Activated naive CD8-positive, alpha-beta T cell treated with anti-CD3 and anti-CD28 coated beads for 36 hours (primary cell): ENCODE measurements around the gene WDR45B. TPM values are rescaled to one million over a fixed set of nuclear protein-coding genes. Genes with fewer than 3 reads are reported as not detected.
"Not testable (repeated sequence)": the region's sequence is repeated elsewhere in the genome, so short reads cannot be mapped to it uniquely, and the experiment has no call there.

ENCODE experiments used
- DNase-seq: peaks from one replicate; pipeline ENCODE4 v3.0.0; 2021
- H3K27ac Mint-ChIP-seq: one replicate; pipeline ENCODE4 v1.8.0; 2022; ENCODE audit warnings: mild to moderate bottlenecking, moderate library complexity, mixed read lengths
- H3K27me3 Mint-ChIP-seq: one replicate; pipeline ENCODE4 v1.8.0; 2022; ENCODE audit warnings: mild to moderate bottlenecking, mixed read lengths
- H3K36me3 Mint-ChIP-seq: one replicate; pipeline ENCODE4 v1.8.0; 2021; ENCODE audit warnings: mild to moderate bottlenecking, mixed read lengths
- H3K4me1 Mint-ChIP-seq: one replicate; pipeline ENCODE4 v1.8.0; 2021; ENCODE audit warnings: mixed read lengths
- H3K4me3 Mint-ChIP-seq: one replicate; pipeline ENCODE4 v1.8.0; 2022; ENCODE audit warnings: mild to moderate bottlenecking, moderate library complexity, mixed read lengths
- H3K9me3 Mint-ChIP-seq: one replicate; pipeline ENCODE4 v1.8.0; 2022; ENCODE audit warnings: mixed read lengths
- total RNA-seq, 2 experiments: library from RNA; stranded (reverse); gene quantifications; one replicate each; pipeline ENCODE4 v1.2.3, GENCODE V29; 2021

The WDR45B gene
- total RNA-seq, 2 experiments from 2014 or later: 60.3 to 61.1 TPM

DNA sequence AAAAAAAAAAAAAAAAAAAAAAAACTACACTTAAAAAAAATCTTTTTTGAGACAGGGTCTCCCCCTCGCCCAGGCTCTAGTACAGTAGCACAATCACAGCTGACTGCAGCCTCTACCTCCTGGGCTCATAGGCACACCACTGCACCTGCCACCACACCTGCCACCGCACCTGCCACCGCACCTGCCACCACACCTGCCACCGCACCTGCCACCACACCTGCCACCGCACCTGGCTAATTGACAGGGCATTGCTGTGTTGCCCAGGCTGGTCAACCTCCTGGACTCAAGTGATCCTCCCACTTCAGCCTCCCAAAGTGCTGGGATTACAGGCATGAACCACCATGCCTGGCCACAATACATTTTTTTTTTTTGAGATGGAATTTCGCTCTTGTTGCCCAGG is 17.6 kb upstream of the WDR45B start:
- Mint-ChIP-seq H3K4me3 (no peak overlapping the region), H3K27me3 (no peaks in the 10 kb centered on the region), H3K36me3 (no peaks in the 10 kb centered on the region), H3K4me1 (peaks cover 5% of the 10 kb centered on the region), H3K27ac (no peak overlapping the region), H3K9me3 (no peaks in the 10 kb centered on the region)
- no peak for DNase-seq

DNA sequence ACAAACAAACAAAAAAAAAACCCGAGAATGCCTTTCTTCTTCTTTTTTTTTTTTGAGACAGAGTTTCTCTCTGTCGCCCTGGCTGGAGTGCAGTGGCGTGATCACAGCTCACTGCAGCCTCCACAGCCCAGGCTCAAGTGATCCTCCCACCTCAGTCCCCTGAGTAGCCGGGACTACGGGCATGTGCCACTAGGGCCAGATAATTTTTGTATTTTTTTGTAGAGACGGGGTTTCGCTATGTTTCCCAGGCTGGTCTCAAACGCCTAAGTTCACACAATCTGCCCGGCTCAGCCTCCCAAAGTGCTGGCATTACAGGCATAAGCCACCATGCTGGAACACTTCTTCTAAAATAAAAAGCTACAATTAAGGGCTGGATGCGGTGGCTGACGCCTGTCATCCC is 17.0 kb upstream of the WDR45B start:
- DNase-seq: no peak
- no peak overlapping the region for H3K4me3 Mint-ChIP-seq
- no peak overlapping the region for H3K27ac Mint-ChIP-seq
- peaks cover 5% of the 10 kb centered on the region for H3K4me1 Mint-ChIP-seq
- H3K36me3 Mint-ChIP-seq: no peaks in the 10 kb centered on the region
- no peaks in the 10 kb centered on the region for H3K9me3 Mint-ChIP-seq
- H3K27me3 Mint-ChIP-seq: no peaks in the 10 kb centered on the region

DNA sequence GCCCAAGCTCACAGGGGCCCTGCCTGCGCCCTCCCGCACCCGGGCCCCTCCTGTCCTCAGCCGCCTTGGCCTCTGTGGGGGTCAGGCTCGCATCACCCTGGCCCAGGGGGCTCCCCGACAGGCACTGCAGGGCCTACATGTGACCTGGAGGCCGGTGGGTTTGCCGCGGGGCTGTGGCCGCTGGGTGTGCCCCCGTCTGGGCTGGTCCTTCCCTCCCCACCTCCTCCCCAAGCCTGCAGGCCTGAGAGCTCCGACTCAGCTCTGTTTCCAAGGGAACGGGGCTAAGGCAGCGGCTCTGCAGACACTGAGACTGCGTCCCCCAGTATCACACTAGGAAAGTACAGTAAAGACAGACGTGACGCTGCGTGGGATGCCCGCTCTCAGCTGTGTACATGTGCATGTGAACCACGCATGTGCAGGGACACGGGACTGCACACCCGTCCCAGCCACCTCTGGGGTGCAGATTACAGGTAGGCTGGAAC is 16.5 kb upstream of the WDR45B start:
- H3K36me3 Mint-ChIP-seq: no peaks in the 10 kb centered on the region
- H3K4me3 Mint-ChIP-seq: no peak overlapping the region
- H3K27me3 Mint-ChIP-seq: no peaks in the 10 kb centered on the region
- no peak for DNase-seq
- no peak overlapping the region for H3K27ac Mint-ChIP-seq
- peaks cover 5% of the 10 kb centered on the region for H3K4me1 Mint-ChIP-seq
- no peaks in the 10 kb centered on the region for H3K9me3 Mint-ChIP-seq

DNA sequence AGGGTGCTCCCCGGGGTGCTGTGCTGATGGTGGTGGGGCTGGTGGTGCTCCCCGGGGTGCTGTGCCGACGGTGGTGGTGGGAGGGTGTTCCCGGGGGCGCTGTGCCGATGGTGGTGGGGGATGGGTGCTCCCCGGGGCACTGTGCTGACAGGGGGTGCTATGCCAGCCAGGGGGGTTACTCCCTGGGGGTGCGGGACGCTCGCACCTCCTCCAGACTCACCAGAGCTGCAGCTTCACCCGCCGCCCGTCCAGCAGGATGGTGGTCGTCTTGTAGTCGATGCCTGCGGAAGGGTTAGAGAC is 16.0 kb upstream of the WDR45B start:
- no peaks in the 10 kb centered on the region for H3K9me3 Mint-ChIP-seq
- no peaks in the 10 kb centered on the region for H3K36me3 Mint-ChIP-seq
- no peak overlapping the region for H3K27ac Mint-ChIP-seq
- peaks cover 5% of the 10 kb centered on the region for H3K4me1 Mint-ChIP-seq
- H3K27me3 Mint-ChIP-seq: no peaks in the 10 kb centered on the region
- H3K4me3 Mint-ChIP-seq: no peak overlapping the region
- DNase-seq: no peak

DNA sequence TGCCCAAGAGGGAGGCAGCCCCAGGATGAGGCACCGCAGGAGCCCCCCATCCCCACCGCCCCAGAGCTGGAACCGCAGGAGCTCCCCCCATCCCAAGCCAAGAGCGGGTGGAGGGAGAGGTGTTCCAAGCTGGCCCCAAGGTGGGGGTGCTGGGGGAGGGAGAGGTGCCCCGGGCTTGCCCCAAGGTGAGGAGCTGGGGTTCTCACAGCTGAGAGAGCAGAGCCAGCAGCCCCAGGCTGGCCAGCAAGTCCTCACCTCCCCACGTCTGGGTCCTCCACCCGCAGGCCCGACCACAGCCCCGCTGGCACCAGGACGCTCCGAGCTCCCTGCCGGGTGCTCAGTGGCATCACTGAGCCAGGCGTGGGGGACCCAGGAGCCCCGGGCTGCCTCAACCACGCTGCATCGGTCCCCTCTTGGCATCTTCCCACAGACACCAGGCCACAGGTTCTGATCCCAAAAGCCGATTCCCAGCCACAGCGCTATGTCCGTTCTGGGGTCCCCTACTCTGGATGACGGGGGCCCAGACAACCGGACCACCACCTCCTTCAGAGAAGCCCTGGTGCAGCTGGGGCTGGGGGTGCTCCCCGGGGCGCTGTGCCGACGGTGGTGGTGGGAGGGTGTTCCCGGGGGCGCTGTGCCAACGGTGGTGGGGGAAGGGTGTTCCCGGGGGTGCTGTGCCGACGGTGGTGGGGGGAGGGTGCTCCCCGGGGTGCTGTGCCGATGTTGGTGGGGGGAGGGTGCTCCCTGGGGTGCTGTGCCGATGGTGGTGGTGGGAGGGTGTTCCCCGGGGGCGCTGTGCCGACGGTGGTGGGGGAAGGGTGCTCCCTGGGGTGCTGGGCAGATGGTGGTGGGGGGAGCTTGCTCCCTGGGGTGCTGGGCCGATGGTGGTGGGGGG is 15.4 kb upstream of the WDR45B start:
- no peak overlapping the region for H3K4me3 Mint-ChIP-seq
- no peak overlapping the region for H3K27ac Mint-ChIP-seq
- H3K27me3 Mint-ChIP-seq: no peaks in the 10 kb centered on the region
- H3K36me3 Mint-ChIP-seq: no peaks in the 10 kb centered on the region
- no peaks in the 10 kb centered on the region for H3K9me3 Mint-ChIP-seq
- DNase-seq: no peak
- H3K4me1 Mint-ChIP-seq: peaks cover 2% of the 10 kb centered on the region

DNA sequence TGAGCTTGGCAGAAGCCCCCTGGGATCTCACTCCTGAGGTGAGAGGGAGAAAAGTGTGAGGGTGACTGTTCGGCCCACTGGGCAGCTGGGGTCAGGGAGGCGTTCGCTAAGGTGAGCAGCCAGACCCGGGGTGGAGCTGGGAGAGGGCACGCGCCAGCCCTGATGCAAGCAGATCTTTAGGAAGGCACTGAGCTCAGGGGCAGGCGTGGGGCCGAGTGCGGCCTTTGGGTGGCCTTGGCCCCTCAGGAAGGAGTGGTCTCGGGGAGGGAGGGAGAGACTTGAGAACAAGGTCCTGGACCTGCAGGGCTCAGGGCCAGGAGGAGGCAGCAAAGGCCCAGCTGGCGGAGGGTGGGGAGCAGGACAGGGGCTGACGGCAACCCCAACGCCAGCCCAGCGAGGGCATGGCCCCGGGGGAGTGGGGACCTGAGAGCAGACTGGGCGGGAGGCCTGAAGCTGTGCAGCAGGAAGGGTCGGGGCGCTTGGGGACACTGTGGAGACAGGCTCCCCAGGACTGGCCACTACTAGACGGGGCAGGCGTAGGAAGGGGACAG is 14.5 kb upstream of the WDR45B start:
- no peaks in the 10 kb centered on the region for H3K27me3 Mint-ChIP-seq
- H3K4me1 Mint-ChIP-seq: no peaks in the 10 kb centered on the region
- no peaks in the 10 kb centered on the region for H3K36me3 Mint-ChIP-seq
- H3K4me3 Mint-ChIP-seq: no peak overlapping the region
- no peak for DNase-seq
- no peak overlapping the region for H3K27ac Mint-ChIP-seq
- H3K9me3 Mint-ChIP-seq: no peaks in the 10 kb centered on the region

DNA sequence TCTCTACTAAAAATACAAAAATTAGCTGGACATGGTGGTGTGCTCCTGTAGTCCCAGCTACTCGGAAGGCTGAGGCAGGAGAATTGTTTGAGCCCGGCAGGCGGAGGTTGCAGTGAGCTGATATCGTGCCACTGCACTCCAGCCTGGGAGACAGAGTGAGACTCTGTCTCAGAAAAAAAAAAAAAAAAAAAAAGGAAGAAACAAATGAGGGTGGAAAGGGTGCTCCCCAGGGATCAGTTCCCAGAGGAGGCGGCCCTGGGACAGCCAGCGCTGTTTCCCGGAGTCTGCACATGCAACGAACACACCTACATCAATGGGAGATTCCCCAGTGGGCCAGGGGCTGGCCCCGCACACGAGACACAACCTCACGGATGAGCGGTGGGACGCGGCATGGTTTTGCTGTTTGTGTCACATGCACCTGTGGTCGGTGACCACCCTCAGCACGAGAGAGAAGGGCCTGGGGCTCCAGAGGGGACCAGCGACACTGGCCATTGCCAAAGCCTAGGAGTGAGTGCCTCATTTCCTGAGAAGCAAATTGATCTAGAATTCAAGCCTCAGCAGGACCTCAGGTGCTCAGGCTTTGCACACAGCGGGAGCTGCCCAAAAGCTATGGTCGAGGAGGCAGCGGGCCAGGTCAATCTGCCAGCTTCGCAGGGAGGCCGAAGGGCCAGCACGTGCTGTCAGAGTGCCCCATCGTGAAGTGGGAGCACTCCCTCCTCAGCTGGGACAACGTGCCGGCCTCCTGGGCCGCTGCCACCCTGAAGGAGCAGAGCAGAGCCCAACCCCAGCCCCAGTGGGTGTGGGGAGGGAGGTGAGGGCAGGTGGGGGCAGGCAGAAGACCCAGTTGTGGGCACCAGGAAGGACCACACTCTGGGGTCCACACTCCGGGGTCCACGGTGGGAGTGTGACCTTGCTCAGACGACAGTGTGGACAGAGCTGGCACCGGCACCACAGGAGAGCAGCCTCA is 13.8 kb upstream of the WDR45B start:
- Mint-ChIP-seq H3K4me1 (no peaks in the 10 kb centered on the region), H3K9me3 (no peaks in the 10 kb centered on the region), H3K36me3 (no peaks in the 10 kb centered on the region), H3K27ac (no peak overlapping the region), H3K4me3 (no peak overlapping the region), H3K27me3 (no peaks in the 10 kb centered on the region)
- no peak for DNase-seq

DNA sequence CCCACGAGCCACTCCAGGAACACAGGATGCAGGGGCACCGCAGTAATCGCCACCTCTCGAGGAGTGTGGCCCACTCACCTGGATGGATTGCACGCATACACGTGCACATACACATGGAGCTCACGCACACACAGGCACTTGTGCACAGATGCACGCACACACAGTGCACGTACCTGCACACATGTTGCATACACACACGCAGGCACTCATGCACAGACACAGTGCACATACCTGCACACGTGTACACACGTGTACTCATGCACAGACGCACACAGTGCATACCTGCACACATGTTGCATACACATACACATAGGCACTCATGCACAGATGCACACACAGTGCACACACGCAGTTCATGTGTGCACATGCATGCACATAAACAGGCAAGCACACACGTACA is 11.6 kb upstream of the WDR45B start:
- Mint-ChIP-seq H3K4me1 (no peaks in the 10 kb centered on the region), H3K27ac (no peak overlapping the region), H3K27me3 (no peaks in the 10 kb centered on the region), H3K9me3 (no peaks in the 10 kb centered on the region), H3K4me3 (no peak overlapping the region), H3K36me3 (no peaks in the 10 kb centered on the region)
- DNase-seq: no peak

DNA sequence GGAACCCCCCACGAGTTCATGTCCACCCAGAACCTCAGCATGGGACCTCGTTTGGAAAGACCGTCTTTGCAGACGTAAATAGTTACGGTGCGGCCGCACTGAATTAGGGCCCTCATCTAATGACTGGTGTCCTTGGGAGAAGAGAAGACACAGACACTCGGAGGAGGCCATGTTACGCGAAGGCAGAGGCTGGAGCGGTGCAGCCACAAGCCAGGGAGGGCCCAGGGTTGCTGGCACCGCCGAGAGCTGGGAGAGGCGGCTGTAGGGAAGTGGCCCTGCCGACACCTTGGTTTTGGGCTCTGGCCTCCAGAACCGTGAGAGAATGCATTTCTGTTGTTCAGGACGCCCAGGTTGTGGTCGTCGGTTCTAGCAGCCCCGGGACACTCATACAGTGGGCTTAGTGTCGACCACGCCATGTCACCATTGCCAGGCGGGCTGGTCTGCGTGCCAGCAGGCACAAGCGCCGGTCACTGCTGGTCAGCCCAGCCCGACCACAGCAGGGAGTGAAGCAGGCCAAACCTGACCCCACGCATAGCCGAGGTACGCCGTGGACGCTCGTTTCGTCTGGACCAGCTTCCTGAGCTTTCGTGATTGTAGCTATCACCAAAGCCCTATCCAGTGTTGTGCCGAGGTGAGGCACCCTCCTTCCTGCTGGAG is 10.7 kb upstream of the WDR45B start:
- no peaks in the 10 kb centered on the region for H3K4me1 Mint-ChIP-seq
- H3K27ac Mint-ChIP-seq: no peak overlapping the region
- H3K9me3 Mint-ChIP-seq: no peaks in the 10 kb centered on the region
- DNase-seq: no peak
- no peaks in the 10 kb centered on the region for H3K27me3 Mint-ChIP-seq
- no peak overlapping the region for H3K4me3 Mint-ChIP-seq
- H3K36me3 Mint-ChIP-seq: no peaks in the 10 kb centered on the region

DNA sequence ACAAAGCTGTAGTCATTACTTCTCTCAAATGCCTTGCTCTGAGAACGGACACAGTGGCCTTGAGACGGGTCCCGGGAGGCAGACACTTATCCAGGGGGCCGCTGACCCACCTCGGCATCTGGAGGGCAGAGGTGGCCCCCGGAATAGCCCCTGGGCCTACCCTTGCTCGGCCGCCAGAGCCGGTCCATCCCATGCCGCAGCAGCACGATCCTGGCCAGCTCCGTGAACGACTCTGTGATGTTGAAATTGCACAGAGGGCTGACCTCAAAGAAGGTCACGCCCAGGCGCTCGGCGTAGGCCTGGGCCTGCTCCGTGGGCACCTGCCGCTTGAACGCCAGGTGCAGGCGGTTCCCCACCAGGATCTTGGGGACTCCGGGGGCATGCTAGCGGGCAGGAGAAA is 10.1 kb upstream of the WDR45B start:
- Mint-ChIP-seq H3K27me3 (no peaks in the 10 kb centered on the region), H3K27ac (no peak overlapping the region), H3K4me1 (no peaks in the 10 kb centered on the region), H3K4me3 (no peak overlapping the region), H3K9me3 (no peaks in the 10 kb centered on the region), H3K36me3 (no peaks in the 10 kb centered on the region)
- DNase-seq: no peak

DNA sequence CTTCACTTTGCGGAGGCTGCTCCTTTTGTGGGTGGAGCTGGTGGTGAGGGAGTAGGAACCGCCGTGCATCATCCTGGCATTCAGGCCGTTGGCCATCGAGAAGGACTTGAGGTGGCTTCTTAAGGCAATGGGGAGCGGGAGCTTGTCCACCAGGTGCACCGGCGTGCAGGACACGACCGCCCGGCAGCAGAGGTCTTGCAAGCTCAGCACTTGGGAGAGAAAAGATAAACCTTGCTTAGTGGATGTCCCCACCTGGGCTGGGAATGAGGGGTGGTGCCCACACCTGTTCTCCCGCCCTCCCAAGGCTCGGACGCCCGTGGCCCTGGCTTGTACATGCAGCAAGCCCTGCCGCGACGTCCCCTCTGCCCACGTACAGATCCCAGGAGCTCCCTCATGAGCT is 9.7 kb upstream of the WDR45B start:
- Mint-ChIP-seq H3K36me3 (no peaks in the 10 kb centered on the region), H3K4me3 (no peak overlapping the region), H3K9me3 (no peaks in the 10 kb centered on the region), H3K4me1 (no peaks in the 10 kb centered on the region), H3K27ac (no peak overlapping the region), H3K27me3 (no peaks in the 10 kb centered on the region)
- no peak for DNase-seq

DNA sequence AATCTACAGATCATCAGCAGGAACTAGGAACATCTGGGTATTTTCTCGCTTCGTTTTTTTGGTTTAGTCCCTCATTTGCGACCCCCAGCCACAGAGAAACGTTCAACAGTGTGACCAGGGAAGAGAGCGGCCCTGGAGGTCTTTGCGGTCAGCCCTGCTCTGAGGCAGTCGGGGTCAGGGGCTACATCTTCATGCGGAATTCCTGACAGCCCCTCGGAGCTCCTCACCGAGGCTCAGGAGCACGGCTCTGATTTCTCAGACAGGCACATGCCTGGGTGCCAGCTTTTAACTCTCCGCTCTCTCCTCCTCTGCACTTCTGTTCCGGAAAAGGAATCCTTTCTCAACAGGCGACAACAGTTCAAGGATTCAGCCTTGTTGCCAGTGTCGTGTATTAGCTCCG is 8.0 kb upstream of the WDR45B start:
- H3K27ac Mint-ChIP-seq: no peak overlapping the region
- no peak for DNase-seq
- no peak overlapping the region for H3K4me3 Mint-ChIP-seq
- H3K9me3 Mint-ChIP-seq: no peaks in the 10 kb centered on the region
- H3K4me1 Mint-ChIP-seq: no peaks in the 10 kb centered on the region
- H3K27me3 Mint-ChIP-seq: no peaks in the 10 kb centered on the region
- H3K36me3 Mint-ChIP-seq: no peaks in the 10 kb centered on the region

DNA sequence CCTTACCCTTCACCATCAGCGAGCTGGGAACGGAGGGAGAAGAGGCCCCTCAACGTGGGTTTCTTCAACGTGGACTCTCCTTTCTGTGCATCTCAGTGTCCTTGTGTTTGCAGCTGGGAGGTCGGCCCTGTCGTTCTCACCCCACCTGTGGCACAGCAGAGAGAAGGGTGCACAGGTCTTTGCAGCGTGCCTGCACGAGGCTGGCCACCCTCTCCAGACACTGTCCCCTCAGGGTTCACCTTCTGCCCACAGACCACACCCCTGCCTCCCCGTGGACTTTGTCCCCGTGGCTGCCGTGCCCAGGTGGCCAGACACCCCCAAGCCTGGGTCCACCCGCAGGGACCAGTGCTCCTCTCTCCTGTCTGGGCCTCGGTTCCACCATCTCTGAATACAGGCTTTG is 7.3 kb upstream of the WDR45B start:
- Mint-ChIP-seq H3K9me3 (no peaks in the 10 kb centered on the region), H3K27ac (no peak overlapping the region), H3K27me3 (no peaks in the 10 kb centered on the region), H3K4me3 (no peak overlapping the region), H3K4me1 (no peaks in the 10 kb centered on the region), H3K36me3 (no peaks in the 10 kb centered on the region)
- no peak for DNase-seq

DNA sequence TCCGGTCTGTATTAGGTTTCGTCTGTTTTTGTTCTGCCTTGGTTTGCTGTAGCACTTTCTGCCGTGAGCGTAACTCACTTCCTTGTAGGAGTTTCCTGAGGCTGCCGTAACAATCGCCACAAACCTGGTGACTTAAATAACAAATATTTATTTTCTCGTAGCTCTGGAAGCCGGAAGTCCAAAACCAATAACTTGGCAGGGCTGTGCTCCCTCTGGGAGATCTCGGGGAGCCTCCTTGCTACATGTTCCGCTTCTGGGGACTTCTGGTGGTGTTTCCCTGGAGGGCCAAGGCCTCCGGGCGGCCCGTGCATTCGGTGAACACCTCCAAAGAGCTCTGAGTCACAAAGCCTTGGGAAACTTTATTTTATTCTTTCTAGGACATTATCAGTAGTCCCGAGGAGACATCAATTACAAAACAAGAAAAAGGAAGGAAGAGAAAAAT is 6.8 kb upstream of the WDR45B start:
- no peak for DNase-seq
- Mint-ChIP-seq H3K27ac (no peak overlapping the region), H3K36me3 (no peaks in the 10 kb centered on the region), H3K4me3 (no peak overlapping the region), H3K4me1 (no peaks in the 10 kb centered on the region), H3K9me3 (no peaks in the 10 kb centered on the region), H3K27me3 (no peaks in the 10 kb centered on the region)

DNA sequence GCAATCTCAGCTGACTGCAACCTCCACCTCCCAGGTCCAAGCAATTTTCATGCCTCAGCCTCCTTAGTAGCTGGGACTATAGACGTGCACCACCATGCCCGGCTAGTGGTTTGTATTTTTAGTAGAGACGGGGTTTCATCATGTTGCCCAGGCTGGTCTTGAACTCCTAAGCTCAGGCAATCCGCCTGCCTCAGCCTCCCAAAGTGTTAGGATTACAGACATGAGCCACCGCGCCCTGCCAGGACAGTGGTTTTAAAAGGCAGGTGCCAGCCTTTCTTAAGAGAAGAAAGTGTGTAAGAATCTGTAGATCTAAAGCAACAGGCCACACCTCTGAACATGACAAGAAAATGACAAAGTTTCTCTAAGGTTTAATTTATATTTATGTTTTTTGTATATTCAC is 6.4 kb upstream of the WDR45B start:
- H3K27ac Mint-ChIP-seq: not testable (repeated sequence)

More for the DNA sequence above, 6.4 kb upstream of the WDR45B start:
- H3K36me3 Mint-ChIP-seq, H3K4me3 Mint-ChIP-seq, H3K27me3 Mint-ChIP-seq, H3K4me1 Mint-ChIP-seq, DNase-seq, H3K9me3 Mint-ChIP-seq: not testable (repeated sequence)
